Stimulated activated CD4-positive, alpha-beta T cell treated with anti-CD3 and anti-CD28 coated beads, Interleukin-12 subunit alpha, Interleukin-12 subunit beta, amount 100 ng/mL, for 4 hours (primary cell): ENCODE measurements around the gene PPP2R3B.
"Not testable (repeated sequence)": the region's sequence is repeated elsewhere in the genome, so short reads cannot be mapped to it uniquely, and the experiment has no call there.

Source experiments
- DNase-seq: peaks from one replicate; pipeline ENCODE4 v3.0.0-alpha.2; 2020

PPP2R3B gene

GRCh38 chrX:402857-403256 is 16.1 kb upstream of the PPP2R3B start:
- DNase-seq, result no peak

- no peak for DNase-seq
Observed at GRCh38 chrX:400258-400657, 13.6 kb upstream of the PPP2R3B start.

GRCh38 chrX:397575-397974 is 10.9 kb upstream of the PPP2R3B start:
- no peak for DNase-seq

GRCh38 chrX:394830-395229 is 8.1 kb upstream of the PPP2R3B start:
- no peak for DNase-seq

- no peak for DNase-seq
Observed at GRCh38 chrX:392575-392846, 5.8 kb upstream of the PPP2R3B start.

- DNase-seq, result no peak
Observed at GRCh38 chrX:391717-392574, 5.2 kb upstream of the PPP2R3B start.

GRCh38 chrX:390459-390858 is 3.8 kb upstream of the PPP2R3B start:
- no peak for DNase-seq

GRCh38 chrX:389021-389441 is 2.3 kb upstream of the PPP2R3B start:
- no peak for DNase-seq

GRCh38 chrX:387729-388128 is 1.0 kb upstream of the PPP2R3B start:
- DNase-seq, result no peak

GRCh38 chrX:386239-386767 is 404 bp downstream of the PPP2R3B start:
- DNase-seq, result peak; percentile 40

- not testable (repeated sequence) for DNase-seq
Observed at GRCh38 chrX:385736-386135, 971 bp downstream of the PPP2R3B start.

- DNase-seq, result no peak
Observed at GRCh38 chrX:384861-385260, 1.8 kb downstream of the PPP2R3B start.

- no peak for DNase-seq
Observed at GRCh38 chrX:378443-378842, 8.3 kb downstream of the PPP2R3B start.

- not testable (repeated sequence) for DNase-seq
Observed at GRCh38 chrX:376206-376605, 10.5 kb downstream of the PPP2R3B start.

GRCh38 chrX:375181-376036 is 11.3 kb downstream of the PPP2R3B start:
- DNase-seq, result no peak

- DNase-seq, result no peak
Observed at GRCh38 chrX:374596-374995, 12.1 kb downstream of the PPP2R3B start.

- peak; percentile 50 for DNase-seq
Observed at GRCh38 chrX:373641-374471, 12.9 kb downstream of the PPP2R3B start.

- no peak for DNase-seq
Observed at GRCh38 chrX:372856-373640, 13.7 kb downstream of the PPP2R3B start.

- DNase-seq, result no peak
Observed at GRCh38 chrX:371907-372306, 14.8 kb downstream of the PPP2R3B start.

GRCh38 chrX:370963-371745 is 15.6 kb downstream of the PPP2R3B start:
- no peak for DNase-seq

GRCh38 chrX:370244-370962 is 16.3 kb downstream of the PPP2R3B start:
- DNase-seq, result no peak
